GM21619 (cell line): Measurements from ENCODE around the gene PCSK4.
"Not testable (repeated sequence)": the region's sequence is repeated elsewhere in the genome, so short reads cannot be mapped to it uniquely, and the experiment has no call there.

Experiments
- ATAC-seq: cut with Tn5 transposase; IDR thresholded peaks from one replicate; pipeline ENCODE4 v1.9.1; 2021; ENCODE audit not compliant: unreplicated experiment

PCSK4 gene

GRCh38 chr19:1505991-1506881 lies 16.1 kb upstream of the PCSK4 start:
- no peak for ATAC-seq

- no peak for ATAC-seq
Observed at GRCh38 chr19:1505012-1505411, 14.9 kb upstream of the PCSK4 start.

GRCh38 chr19:1503925-1504773 lies 14.0 kb upstream of the PCSK4 start:
- no peak for ATAC-seq

- no peak for ATAC-seq
Observed at GRCh38 chr19:1503089-1503924, 13.2 kb upstream of the PCSK4 start.

- ATAC-seq = no peak
Observed at GRCh38 chr19:1502433-1503088, 12.4 kb upstream of the PCSK4 start.

GRCh38 chr19:1501200-1501595 lies 11.0 kb upstream of the PCSK4 start:
- ATAC-seq = no peak

- ATAC-seq = not testable (repeated sequence)
Observed at GRCh38 chr19:1499231-1499630, 9.1 kb upstream of the PCSK4 start.

GRCh38 chr19:1497578-1498235 lies 7.6 kb upstream of the PCSK4 start:
- no peak for ATAC-seq

GRCh38 chr19:1496714-1497577 lies 6.8 kb upstream of the PCSK4 start:
- ATAC-seq = no peak

GRCh38 chr19:1495799-1496713 lies 5.9 kb upstream of the PCSK4 start:
- ATAC-seq = no peak

GRCh38 chr19:1495051-1495798 lies 5.1 kb upstream of the PCSK4 start:
- ATAC-seq = no peak

GRCh38 chr19:1494115-1494815 lies 4.1 kb upstream of the PCSK4 start:
- no peak for ATAC-seq

GRCh38 chr19:1492474-1493006 lies 2.4 kb upstream of the PCSK4 start:
- no peak for ATAC-seq

GRCh38 chr19:1491849-1492170 lies 1.7 kb upstream of the PCSK4 start:
- ATAC-seq = no peak

GRCh38 chr19:1491114-1491848 lies 1.1 kb upstream of the PCSK4 start, which contains the start of gene REEP6:
Gene REEP6 (plus strand): TSS chr19:1491181. CDS start chr19:1491270, 89 bp downstream.
- no peak for ATAC-seq
